Suprapubic skin (tissue), 4 donors: Measurements from ENCODE around the gene SCAPER.

Source experiments
- EP300 ChIP-seq: sonication (generic); formaldehyde crosslinking; IDR thresholded peaks from one replicate; pipeline ENCODE4 v1.6.1; 2017; ENCODE audit warnings: antibody characterized with exemption
- POLR2AphosphoS5 ChIP-seq, 3 donors: sonication (generic); formaldehyde crosslinking; IDR thresholded peaks; one replicate each; pipeline ENCODE4 v1.6.1; 2017; ENCODE audit warnings: antibody characterized with exemption in 3 of 3
- TF ChIP-seq, protein P1 (sequence below), 2 donors: fragments of 200-600 bp in 1 of 2; fragments of 450-650 bp in 1 of 2; sonication (generic) in 1 of 2; IDR thresholded peaks; one replicate each; pipeline ENCODE4 v1.5.1; 2016 to 2019; ENCODE audit warnings: antibody characterized with exemption in 2 of 2, mild to moderate bottlenecking in 1 of 2, moderate library complexity in 1 of 2

DNA sequence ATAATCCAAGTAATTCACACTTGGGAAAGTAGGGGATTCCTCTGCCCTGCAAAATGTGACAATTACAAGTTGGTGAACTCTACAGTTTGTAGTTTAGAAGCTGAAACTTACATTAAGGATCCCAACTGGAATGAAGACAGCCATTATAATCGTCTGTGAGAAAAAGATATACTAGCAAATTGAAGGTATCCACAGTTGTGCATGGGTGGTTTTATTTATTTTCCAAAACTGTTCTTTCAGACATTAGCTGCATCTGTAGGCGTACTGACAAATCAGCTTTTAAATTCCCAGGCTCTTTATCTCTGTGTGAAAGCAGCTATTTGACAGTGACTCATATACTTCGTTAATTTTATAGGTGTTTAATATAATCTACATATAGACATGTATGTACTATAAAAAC is 581.1 kb downstream of the SCAPER start:
- TF ChIP-seq, protein P1, sequence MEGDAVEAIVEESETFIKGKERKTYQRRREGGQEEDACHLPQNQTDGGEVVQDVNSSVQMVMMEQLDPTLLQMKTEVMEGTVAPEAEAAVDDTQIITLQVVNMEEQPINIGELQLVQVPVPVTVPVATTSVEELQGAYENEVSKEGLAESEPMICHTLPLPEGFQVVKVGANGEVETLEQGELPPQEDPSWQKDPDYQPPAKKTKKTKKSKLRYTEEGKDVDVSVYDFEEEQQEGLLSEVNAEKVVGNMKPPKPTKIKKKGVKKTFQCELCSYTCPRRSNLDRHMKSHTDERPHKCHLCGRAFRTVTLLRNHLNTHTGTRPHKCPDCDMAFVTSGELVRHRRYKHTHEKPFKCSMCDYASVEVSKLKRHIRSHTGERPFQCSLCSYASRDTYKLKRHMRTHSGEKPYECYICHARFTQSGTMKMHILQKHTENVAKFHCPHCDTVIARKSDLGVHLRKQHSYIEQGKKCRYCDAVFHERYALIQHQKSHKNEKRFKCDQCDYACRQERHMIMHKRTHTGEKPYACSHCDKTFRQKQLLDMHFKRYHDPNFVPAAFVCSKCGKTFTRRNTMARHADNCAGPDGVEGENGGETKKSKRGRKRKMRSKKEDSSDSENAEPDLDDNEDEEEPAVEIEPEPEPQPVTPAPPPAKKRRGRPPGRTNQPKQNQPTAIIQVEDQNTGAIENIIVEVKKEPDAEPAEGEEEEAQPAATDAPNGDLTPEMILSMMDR (IDR thresholded peaks at IDR 0.05) = no peak
- no peak for TF ChIP-seq POLR2AphosphoS5 (IDR thresholded peaks at IDR 0.05)
- no peak for TF ChIP-seq EP300
